GM21360 (cell line): Measurements from ENCODE around the gene CHKA.

Experiments used
- ATAC-seq: cut with Tn5 transposase; IDR thresholded peaks from one replicate; pipeline ENCODE4 v1.9.1; 2021; ENCODE audit warnings: mild to moderate bottlenecking, moderate library complexity; ENCODE audit not compliant: unreplicated experiment

CHKA gene

GRCh38 chr11:68004551-68005335 is 116.4 kb downstream of the CHKA start:
- ATAC-seq, result no peak

- peak; percentile 58 for ATAC-seq
Observed at GRCh38 chr11:68003846-68004550, 117.2 kb downstream of the CHKA start, which contains the start of gene UNC93B1. UNC93B1 (minus strand) TSS chr11:68004097; CDS start chr11:68004043, 54 bp downstream.

GRCh38 chr11:68002938-68003845 is 118.0 kb downstream of the CHKA start:
- ATAC-seq, result peak; percentile 24
